ENCODE measurements around the gene DNAJC5. TPM values are rescaled to one million over a fixed set of nuclear protein-coding genes. Genes with fewer than 3 reads are reported as not detected.

The DNAJC5 gene
- total RNA-seq, 1 experiment from 2014 or later = 79.9 TPM

DNA sequence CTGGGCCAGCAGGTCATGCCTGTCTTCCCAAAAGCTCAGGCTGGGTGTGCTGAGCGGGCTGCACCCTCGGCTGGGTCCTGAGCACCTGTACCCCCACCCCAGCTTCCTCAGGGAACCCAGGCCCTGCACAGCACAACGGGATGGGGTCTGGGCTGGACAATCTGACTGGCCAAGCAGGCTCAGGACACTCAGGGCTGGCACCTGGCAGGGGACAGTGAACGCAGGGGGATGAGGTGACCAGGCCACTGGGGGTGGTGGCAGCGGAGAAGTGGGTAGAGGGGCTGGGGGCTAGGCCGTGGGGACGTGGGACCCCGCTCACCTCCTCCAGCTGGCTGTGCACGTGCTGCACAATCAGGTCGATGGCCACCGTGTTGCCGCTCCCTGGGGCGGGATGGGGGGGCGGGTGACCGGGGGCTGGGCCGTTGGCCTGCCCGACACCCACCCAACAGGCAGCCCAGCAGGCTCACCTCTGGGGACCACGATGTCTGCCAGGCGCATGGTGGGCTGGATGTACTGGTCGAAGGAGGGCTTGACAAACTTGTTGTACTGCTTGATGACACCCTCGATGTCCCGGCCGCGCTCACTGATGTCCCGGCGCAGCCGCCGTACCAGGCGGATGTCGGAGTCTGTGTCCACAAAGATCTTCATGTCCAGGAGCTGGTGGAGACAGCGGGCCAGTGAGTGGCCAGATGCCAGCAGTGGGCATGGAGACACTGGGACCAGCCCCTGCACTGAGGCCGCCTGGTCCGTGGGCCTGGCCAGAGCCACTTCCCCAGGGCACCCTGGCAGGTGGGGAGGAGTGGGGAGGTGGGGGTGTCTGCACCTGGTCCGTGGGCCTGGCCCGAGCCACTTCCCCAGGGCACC lies 49.4 kb downstream of the DNAJC5 start:
- no TSS peak for BruUV-seq (replicated peaks)
- Mint-ChIP-seq H3K36me3 (ENCODE audit: insufficient read depth, unreplicated experiment) (peaks cover 98% of the 10 kb centered on the region), H3K4me1 (ENCODE audit: low read depth, unreplicated experiment) (peaks cover 9% of the 10 kb centered on the region), H3K9me3 (ENCODE audit: low read depth, unreplicated experiment) (no peaks in the 10 kb centered on the region), H3K27ac (ENCODE audit: unreplicated experiment) (no peak overlapping the region), H3K4me3 (ENCODE audit: low read depth, unreplicated experiment) (no peak overlapping the region), H3K27me3 (ENCODE audit: unreplicated experiment) (no peaks in the 10 kb centered on the region)
- DNase-seq = no peak
- TF ChIP-seq, protein P1, sequence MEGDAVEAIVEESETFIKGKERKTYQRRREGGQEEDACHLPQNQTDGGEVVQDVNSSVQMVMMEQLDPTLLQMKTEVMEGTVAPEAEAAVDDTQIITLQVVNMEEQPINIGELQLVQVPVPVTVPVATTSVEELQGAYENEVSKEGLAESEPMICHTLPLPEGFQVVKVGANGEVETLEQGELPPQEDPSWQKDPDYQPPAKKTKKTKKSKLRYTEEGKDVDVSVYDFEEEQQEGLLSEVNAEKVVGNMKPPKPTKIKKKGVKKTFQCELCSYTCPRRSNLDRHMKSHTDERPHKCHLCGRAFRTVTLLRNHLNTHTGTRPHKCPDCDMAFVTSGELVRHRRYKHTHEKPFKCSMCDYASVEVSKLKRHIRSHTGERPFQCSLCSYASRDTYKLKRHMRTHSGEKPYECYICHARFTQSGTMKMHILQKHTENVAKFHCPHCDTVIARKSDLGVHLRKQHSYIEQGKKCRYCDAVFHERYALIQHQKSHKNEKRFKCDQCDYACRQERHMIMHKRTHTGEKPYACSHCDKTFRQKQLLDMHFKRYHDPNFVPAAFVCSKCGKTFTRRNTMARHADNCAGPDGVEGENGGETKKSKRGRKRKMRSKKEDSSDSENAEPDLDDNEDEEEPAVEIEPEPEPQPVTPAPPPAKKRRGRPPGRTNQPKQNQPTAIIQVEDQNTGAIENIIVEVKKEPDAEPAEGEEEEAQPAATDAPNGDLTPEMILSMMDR (IDR thresholded peaks at IDR 0.05; ENCODE audit: unreplicated experiment) = no peak
- intact Hi-C loops (cut with micrococcal nuclease; ENCODE audit: unreplicated experiment) = no loop called here
- CTCF ChIA-PET = no interaction called here

DNA sequence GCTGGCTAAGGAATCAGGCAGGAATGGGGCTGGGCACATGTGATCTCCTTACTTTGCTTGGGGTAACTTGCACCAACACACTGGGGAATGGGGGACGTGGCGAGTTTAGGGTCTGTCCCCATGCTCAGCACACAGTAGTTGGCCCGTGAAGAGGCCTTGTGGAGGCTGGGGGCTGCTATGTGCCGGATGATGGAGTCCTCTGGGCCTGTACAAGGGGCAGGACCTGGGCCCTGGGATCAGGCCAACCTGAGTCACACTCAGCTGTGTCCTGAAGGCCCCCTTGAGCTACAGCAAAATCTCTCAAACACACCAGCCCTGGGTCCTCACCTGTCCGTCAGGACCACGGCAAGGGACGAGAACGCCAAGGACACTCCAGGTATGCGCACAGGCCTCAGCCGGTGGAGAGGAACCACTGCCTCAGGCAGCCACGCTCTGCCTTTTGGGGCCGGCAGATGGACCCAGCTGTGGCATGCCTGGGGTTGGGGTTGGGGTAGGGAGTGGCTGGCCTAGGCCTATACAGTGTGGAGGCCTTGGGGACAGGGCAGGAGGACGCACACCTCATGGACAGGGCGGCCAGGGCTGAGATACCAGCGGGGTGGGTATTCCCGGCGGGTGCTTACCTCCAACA lies 50.2 kb downstream of the DNAJC5 start:
- DNase-seq = no peak
- H3K4me1 Mint-ChIP-seq (ENCODE audit: low read depth, unreplicated experiment) = peaks cover 18% of the 10 kb centered on the region
- no peaks in the 10 kb centered on the region for H3K9me3 Mint-ChIP-seq (ENCODE audit: low read depth, unreplicated experiment)
- H3K27ac Mint-ChIP-seq (ENCODE audit: unreplicated experiment) = peak overlapping the region; percentile 13
- peaks cover 99% of the 10 kb centered on the region for H3K36me3 Mint-ChIP-seq (ENCODE audit: insufficient read depth, unreplicated experiment)
- BruUV-seq (replicated peaks) = no TSS peak
- H3K4me3 Mint-ChIP-seq (ENCODE audit: low read depth, unreplicated experiment) = no peak overlapping the region
- intact Hi-C loops (cut with micrococcal nuclease; ENCODE audit: unreplicated experiment) = no loop called here
- TF ChIP-seq, protein P1 (IDR thresholded peaks at IDR 0.05; ENCODE audit: unreplicated experiment) = no peak
- no peaks in the 10 kb centered on the region for H3K27me3 Mint-ChIP-seq (ENCODE audit: unreplicated experiment)
- CTCF ChIA-PET = no interaction called here

DNA sequence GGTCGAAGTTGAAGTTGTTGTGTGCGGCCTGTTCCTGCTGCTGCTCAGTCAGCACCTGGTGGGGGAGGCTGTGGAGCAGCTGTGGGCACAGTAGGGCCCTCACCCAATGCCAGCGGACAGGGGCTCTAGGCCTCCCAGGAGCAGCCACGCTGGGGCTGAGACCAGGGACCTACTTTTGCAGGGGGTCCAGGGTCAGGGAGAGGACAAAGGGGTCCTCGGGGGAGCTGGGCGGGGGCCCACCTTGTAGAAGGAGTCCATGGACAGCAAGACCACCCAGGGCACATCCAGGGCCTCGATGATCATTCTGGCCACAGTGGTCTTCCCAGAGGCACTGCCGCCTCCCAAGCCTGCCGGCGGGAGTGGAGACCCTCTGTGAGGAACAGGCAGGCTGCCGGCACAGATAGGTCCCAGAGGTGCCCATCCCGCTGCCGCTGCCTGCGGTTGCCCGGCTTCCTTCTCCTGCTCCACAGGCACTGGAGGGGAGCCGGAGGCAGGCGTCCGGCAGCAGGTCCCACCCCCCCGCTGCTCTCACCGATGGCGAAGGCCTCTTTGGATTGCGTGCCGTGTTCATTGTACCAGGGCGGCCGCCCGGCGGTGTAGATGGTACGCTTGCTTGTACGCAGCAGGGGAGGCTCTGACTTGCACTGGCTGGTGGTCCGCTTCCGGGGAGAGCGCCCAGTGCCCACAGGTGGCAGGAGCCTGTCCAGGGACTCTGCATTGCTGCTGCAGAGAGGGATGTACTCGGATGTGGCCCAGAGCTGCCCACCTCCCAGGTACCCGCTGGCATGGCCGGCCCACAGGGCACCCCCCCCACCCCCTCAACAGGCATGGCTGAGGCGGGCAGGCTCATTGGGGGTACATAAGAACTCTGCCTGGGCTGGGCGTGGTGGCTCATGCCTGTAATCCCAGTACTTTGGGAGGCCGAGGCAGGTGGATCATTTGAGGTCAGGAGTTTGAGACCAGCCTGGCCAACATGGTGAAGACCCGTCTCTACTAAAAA lies 51.3 kb downstream of the DNAJC5 start:
- Mint-ChIP-seq H3K27me3 (ENCODE audit: unreplicated experiment) (no peaks in the 10 kb centered on the region), H3K4me3 (ENCODE audit: low read depth, unreplicated experiment) (no peak overlapping the region), H3K4me1 (ENCODE audit: low read depth, unreplicated experiment) (peaks cover 19% of the 10 kb centered on the region), H3K9me3 (ENCODE audit: low read depth, unreplicated experiment) (no peaks in the 10 kb centered on the region), H3K36me3 (ENCODE audit: insufficient read depth, unreplicated experiment) (peaks cover 89% of the 10 kb centered on the region), H3K27ac (ENCODE audit: unreplicated experiment) (peak overlapping the region; percentile 13)
- CTCF ChIA-PET = no interaction called here
- DNase-seq = no peak
- TF ChIP-seq, protein P1 (IDR thresholded peaks at IDR 0.05; ENCODE audit: unreplicated experiment) = no peak
- BruUV-seq (replicated peaks) = no TSS peak
- intact Hi-C loops (cut with micrococcal nuclease; ENCODE audit: unreplicated experiment) = no loop called here

DNA sequence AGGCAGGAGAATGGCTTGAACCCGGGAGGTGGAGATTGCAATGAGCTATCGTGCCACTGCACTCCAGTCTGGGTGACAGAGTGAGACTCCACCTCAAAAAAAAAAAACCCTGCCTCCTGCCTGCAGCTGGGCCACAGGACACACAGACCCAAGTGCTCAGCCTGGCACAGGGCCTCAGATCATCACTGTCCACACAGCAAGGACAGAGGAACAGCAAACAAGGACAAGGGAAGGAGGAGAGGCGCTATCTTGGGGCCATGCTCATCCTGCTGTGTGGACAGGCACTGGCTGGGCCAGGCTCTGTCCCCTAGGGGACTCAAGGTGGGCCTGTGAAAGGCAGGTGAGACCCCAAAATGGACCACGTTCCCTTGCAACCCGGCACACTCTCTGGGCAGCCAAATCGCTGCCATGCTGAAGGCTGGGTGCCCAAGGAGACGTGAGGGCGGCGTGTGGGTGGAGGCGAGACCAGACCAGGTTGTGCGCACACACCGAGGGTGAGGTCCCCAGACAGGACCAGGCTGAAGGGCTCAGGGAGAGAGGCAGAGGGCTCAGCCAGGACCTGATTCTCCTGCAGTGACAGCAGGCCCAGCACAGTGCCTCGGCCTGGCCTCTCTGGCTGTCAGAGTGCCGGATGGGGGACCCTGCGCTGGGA lies 52.2 kb downstream of the DNAJC5 start:
- peaks cover 80% of the 10 kb centered on the region for H3K36me3 Mint-ChIP-seq (ENCODE audit: insufficient read depth, unreplicated experiment)
- BruUV-seq (replicated peaks) = no TSS peak
- peaks cover 19% of the 10 kb centered on the region for H3K4me1 Mint-ChIP-seq (ENCODE audit: low read depth, unreplicated experiment)
- TF ChIP-seq, protein P1 (IDR thresholded peaks at IDR 0.05; ENCODE audit: unreplicated experiment) = no peak
- H3K27ac Mint-ChIP-seq (ENCODE audit: unreplicated experiment) = peak overlapping the region; percentile 28
- H3K4me3 Mint-ChIP-seq (ENCODE audit: low read depth, unreplicated experiment) = peak overlapping the region; percentile 1
- H3K27me3 Mint-ChIP-seq (ENCODE audit: unreplicated experiment) = no peaks in the 10 kb centered on the region
- H3K9me3 Mint-ChIP-seq (ENCODE audit: low read depth, unreplicated experiment) = no peaks in the 10 kb centered on the region
- DNase-seq = no peak
- intact Hi-C loops (cut with micrococcal nuclease; ENCODE audit: unreplicated experiment) = no loop called here
- CTCF ChIA-PET = no interaction called here
